Keratinocyte (primary cell): ENCODE data around the gene IL10RA. TPM values are rescaled to one million over a fixed set of nuclear protein-coding genes. Genes with fewer than 3 reads are reported as not detected.

ENCODE experiments used
- DNase-seq: peaks from one replicate; pipeline ENCODE4 v3.0.0-alpha.2; 2011; ENCODE audit warnings: low read depth, missing footprints, low spot score
- FAIRE-seq: peaks from 2 replicates; lab custom pipeline; 2011; peaks lifted over from hg19 to GRCh38; lab: Jason Lieb, UNC
- H2AFZ ChIP-seq: 2 replicates; pipeline ENCODE4 v1.6.0; 2012; ENCODE audit warnings: low read length, control low read depth, inconsistent platforms; ENCODE audit not compliant: control insufficient read depth
- H3K27ac ChIP-seq: 2 replicates; pipeline ENCODE4 v1.5.1; 2011; ENCODE audit warnings: low read length; ENCODE audit not compliant: control insufficient read depth, insufficient read depth
- H3K27me3 ChIP-seq: 3 replicates; pipeline ENCODE4 v1.6.0; 2011; ENCODE audit warnings: low read length; ENCODE audit not compliant: control insufficient read depth, insufficient read depth; ENCODE audit errors: extremely low read depth
- H3K36me3 ChIP-seq, 2 experiments: 2 replicates in 1 of 2; 3 replicates in 1 of 2; pipeline ENCODE4 v1.5.1; 2011; ENCODE audit warnings: low read length in 2 of 2, mild to moderate bottlenecking in 1 of 2; ENCODE audit not compliant: control insufficient read depth in 2 of 2, insufficient read depth in 2 of 2; ENCODE audit errors: extremely low read depth in 1 of 2
- H3K4me1 ChIP-seq: 3 replicates; pipeline ENCODE4 v1.5.1; 2011; ENCODE audit warnings: low read length; ENCODE audit not compliant: control insufficient read depth, insufficient read depth; ENCODE audit errors: extremely low read depth
- H3K4me2 ChIP-seq: 3 replicates; pipeline ENCODE4 v1.6.0; 2011; ENCODE audit warnings: low read depth, low read length; ENCODE audit not compliant: control insufficient read depth, insufficient read depth; ENCODE audit errors: extremely low read depth
- H3K4me3 ChIP-seq, 3 experiments: fragments of 200-600 bp in 1 of 3; sonication (generic) in 1 of 3; 2 replicates in 2 of 3; 3 replicates in 1 of 3; pipeline ENCODE4 v1.5.1; 2011 to 2016; ENCODE audit warnings: low read length in 3 of 3, mild to moderate bottlenecking in 3 of 3, control low read depth in 2 of 3, inconsistent platforms in 1 of 3, low read depth in 1 of 3, mixed read lengths in 1 of 3, mixed run types in 1 of 3, moderate library complexity in 1 of 3; ENCODE audit not compliant: control insufficient read depth in 2 of 3, insufficient read depth in 2 of 3; ENCODE audit errors: extremely low read depth in 1 of 3
- H3K79me2 ChIP-seq: 2 replicates; pipeline ENCODE4 v1.6.0; 2012; ENCODE audit warnings: low read length; ENCODE audit not compliant: control insufficient read depth, insufficient read depth
- H3K9ac ChIP-seq: 3 replicates; pipeline ENCODE4 v1.6.0; 2011; ENCODE audit warnings: low read length; ENCODE audit not compliant: control insufficient read depth, insufficient read depth; ENCODE audit errors: extremely low read depth
- H3K9me1 ChIP-seq: 3 replicates; pipeline ENCODE4 v1.6.0; 2011; ENCODE audit warnings: low read length; ENCODE audit not compliant: control insufficient read depth, insufficient read depth; ENCODE audit errors: extremely low read depth
- H3K9me3 ChIP-seq: 2 replicates; pipeline ENCODE4 v1.5.1; 2012; ENCODE audit warnings: low read depth, low read length; ENCODE audit not compliant: control insufficient read depth
- H4K20me1 ChIP-seq: 3 replicates; pipeline ENCODE4 v1.6.0; 2011; ENCODE audit warnings: low read length; ENCODE audit not compliant: control insufficient read depth, insufficient read depth; ENCODE audit errors: extremely low read depth
- CTCF ChIP-seq, 3 experiments: IDR thresholded peaks in 1 of 3; conservative IDR thresholded peaks in 1 of 3; optimal IDR thresholded peaks in 1 of 3; 2 replicates in 2 of 3; 3 replicates in 1 of 3; pipeline versions ENCODE3 to v1.5.1; 2011; ENCODE audit warnings: low read length in 3 of 3, mild to moderate bottlenecking in 3 of 3, moderate library complexity in 2 of 3, control low read depth in 1 of 3, inconsistent platforms in 1 of 3; ENCODE audit not compliant: insufficient read depth in 2 of 3; ENCODE audit errors: extremely low read depth in 1 of 3
- EZH2 ChIP-seq: IDR thresholded peaks from one replicate; pipeline ENCODE4 v1.6.1; 2012; ENCODE audit warnings: inconsistent platforms, mild to moderate bottlenecking, low read length, moderate library complexity
- dilution Hi-C: fragments of 300-500 bp; cut with MboI; formaldehyde crosslinking; loops from one replicate; pipeline ENCODE4 v1.7.0; 2020; ENCODE audit warnings: low sequenced_read_pairs; ENCODE audit not compliant: extremely low pct_ligation_motif_present
- polyA plus RNA-seq, 5 experiments: library from polyadenylated mRNA; depleted of rRNA in 3 of 5; stranded (reverse) in 3 of 5; stranded (forward) in 1 of 5; unstranded in 1 of 5; fragments of >200 nt; gene quantifications; 1 replicate in 1 of 5; 2 replicates in 3 of 5; 3 replicates in 1 of 5; pipeline versions ENCODE4 v1.2.1 to v1.2.3, GENCODE V29; 2011 to 2012; ENCODE audit warnings: missing spikeins in 2 of 5, low read depth in 1 of 5, low replicate concordance in 1 of 5

The IL10RA gene
- polyA plus RNA-seq, 1 donor (not counting 4 experiments of a cell fraction or from before 2014, with no cell fraction given): 0.04 TPM

- no peaks in the 10 kb centered on the region for H4K20me1 ChIP-seq
- no peaks in the 10 kb centered on the region for H3K79me2 ChIP-seq
- H3K9me1 ChIP-seq: no peaks in the 10 kb centered on the region
- H3K4me3 ChIP-seq: no peak overlapping the region
- H3K4me1 ChIP-seq: peaks cover 17% of the 10 kb centered on the region
- no peak overlapping the region for H2AFZ ChIP-seq
- no peak overlapping the region for H3K4me2 ChIP-seq
- dilution Hi-C loops: no loop called here
- no peak for DNase-seq
- no peaks in the 10 kb centered on the region for H3K9me3 ChIP-seq
- H3K36me3 ChIP-seq: no peaks in the 10 kb centered on the region
- H3K27ac ChIP-seq: no peak overlapping the region
- no peak for TF ChIP-seq EZH2
- no peak for TF ChIP-seq CTCF (optimal IDR thresholded peaks at IDR 0.05 in 1 of 3, IDR thresholded peaks at IDR 0.05 in 1 of 3, conservative IDR thresholded peaks at IDR 0.05 in 1 of 3; ENCODE audit: extremely low read depth in 1 of 3, insufficient read depth in 2 of 3, low read length in 3 of 3)
- FAIRE-seq: no peak
- no peak overlapping the region for H3K9ac ChIP-seq
- no peaks in the 10 kb centered on the region for H3K27me3 ChIP-seq
Measured at GRCh38 chr11:117945047-117945810, 41.0 kb upstream of the IL10RA start.

GRCh38 chr11:117946156-117946841 is 39.9 kb upstream of the IL10RA start:
- no peaks in the 10 kb centered on the region for H3K36me3 ChIP-seq
- DNase-seq: no peak
- H3K4me2 ChIP-seq: no peak overlapping the region
- H3K4me1 ChIP-seq: peaks cover 14% of the 10 kb centered on the region
- H3K79me2 ChIP-seq: no peaks in the 10 kb centered on the region
- H3K27me3 ChIP-seq: no peaks in the 10 kb centered on the region
- H2AFZ ChIP-seq: no peak overlapping the region
- no peak overlapping the region for H3K9ac ChIP-seq
- H3K9me1 ChIP-seq: no peaks in the 10 kb centered on the region
- no peak for TF ChIP-seq CTCF (optimal IDR thresholded peaks at IDR 0.05 in 1 of 3, IDR thresholded peaks at IDR 0.05 in 1 of 3, conservative IDR thresholded peaks at IDR 0.05 in 1 of 3; ENCODE audit: extremely low read depth in 1 of 3, insufficient read depth in 2 of 3, low read length in 3 of 3)
- no peak for TF ChIP-seq EZH2
- H3K27ac ChIP-seq: no peak overlapping the region
- H3K9me3 ChIP-seq: no peaks in the 10 kb centered on the region
- H4K20me1 ChIP-seq: no peaks in the 10 kb centered on the region
- no peak for FAIRE-seq
- no peak overlapping the region for H3K4me3 ChIP-seq
- dilution Hi-C loops: no loop called here
